OCI-LY3 (cell line): ENCODE data around the gene NANS.

Experiments
- EZH2phosphoT487 ChIP-seq: fragments of 200-600 bp; shearing (Covaris generic); IDR thresholded peaks from 2 replicates; pipeline ENCODE4 v1.6.1; 2018; ENCODE audit warnings: antibody characterized with exemption, mixed run types, low read depth
- TF ChIP-seq, protein P1 (sequence below): fragments of 200-600, 300-600 bp; sonication (generic); IDR thresholded peaks from 2 replicates; pipeline ENCODE4 v1.5.1; 2014; ENCODE audit warnings: antibody characterized with exemption, low read length, low read depth

GRCh38 chr9:98132158-98132557, 75.6 kb downstream of the NANS start:
- TF ChIP-seq, protein P1, sequence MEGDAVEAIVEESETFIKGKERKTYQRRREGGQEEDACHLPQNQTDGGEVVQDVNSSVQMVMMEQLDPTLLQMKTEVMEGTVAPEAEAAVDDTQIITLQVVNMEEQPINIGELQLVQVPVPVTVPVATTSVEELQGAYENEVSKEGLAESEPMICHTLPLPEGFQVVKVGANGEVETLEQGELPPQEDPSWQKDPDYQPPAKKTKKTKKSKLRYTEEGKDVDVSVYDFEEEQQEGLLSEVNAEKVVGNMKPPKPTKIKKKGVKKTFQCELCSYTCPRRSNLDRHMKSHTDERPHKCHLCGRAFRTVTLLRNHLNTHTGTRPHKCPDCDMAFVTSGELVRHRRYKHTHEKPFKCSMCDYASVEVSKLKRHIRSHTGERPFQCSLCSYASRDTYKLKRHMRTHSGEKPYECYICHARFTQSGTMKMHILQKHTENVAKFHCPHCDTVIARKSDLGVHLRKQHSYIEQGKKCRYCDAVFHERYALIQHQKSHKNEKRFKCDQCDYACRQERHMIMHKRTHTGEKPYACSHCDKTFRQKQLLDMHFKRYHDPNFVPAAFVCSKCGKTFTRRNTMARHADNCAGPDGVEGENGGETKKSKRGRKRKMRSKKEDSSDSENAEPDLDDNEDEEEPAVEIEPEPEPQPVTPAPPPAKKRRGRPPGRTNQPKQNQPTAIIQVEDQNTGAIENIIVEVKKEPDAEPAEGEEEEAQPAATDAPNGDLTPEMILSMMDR = no peak
- TF ChIP-seq EZH2phosphoT487 = no peak
